Activated effector memory CD4-positive, alpha-beta T cell treated with anti-CD3 and anti-CD28 coated beads, Interleukin-2, amount 50 U/mL, for 16 hours (primary cell): ENCODE results near the gene CAMK1D.
"Not testable (repeated sequence)": the region's sequence is repeated elsewhere in the genome, so short reads cannot be mapped to it uniquely, and the experiment has no call there.

Source experiments
- DNase-seq: peaks from one replicate; pipeline ENCODE4 v3.0.0-alpha.2; 2020

Gene CAMK1D

GRCh38 chr10:12730809-12731519, 381.6 kb downstream of the CAMK1D start:
- no peak for DNase-seq

DNA sequence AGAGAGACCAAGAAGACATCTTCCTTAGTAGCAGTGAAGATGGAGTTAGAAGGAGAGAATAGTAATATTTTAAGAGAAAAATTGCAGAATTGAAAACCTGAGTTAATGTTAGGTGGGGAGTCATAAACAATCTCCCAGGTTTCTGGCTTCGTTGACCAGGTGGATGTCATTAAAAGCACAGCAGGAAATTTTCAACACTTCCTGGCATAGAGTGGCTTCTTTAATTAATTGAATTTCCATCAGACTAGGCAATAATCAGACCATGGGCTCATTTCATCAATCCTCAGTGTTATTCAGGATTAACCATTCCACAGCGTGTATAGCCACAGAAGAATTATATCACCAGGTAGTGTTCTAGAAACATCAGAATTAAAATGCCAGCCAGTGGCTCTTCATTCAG, 383.9 kb downstream of the CAMK1D start:
- DNase-seq: no peak

DNA sequence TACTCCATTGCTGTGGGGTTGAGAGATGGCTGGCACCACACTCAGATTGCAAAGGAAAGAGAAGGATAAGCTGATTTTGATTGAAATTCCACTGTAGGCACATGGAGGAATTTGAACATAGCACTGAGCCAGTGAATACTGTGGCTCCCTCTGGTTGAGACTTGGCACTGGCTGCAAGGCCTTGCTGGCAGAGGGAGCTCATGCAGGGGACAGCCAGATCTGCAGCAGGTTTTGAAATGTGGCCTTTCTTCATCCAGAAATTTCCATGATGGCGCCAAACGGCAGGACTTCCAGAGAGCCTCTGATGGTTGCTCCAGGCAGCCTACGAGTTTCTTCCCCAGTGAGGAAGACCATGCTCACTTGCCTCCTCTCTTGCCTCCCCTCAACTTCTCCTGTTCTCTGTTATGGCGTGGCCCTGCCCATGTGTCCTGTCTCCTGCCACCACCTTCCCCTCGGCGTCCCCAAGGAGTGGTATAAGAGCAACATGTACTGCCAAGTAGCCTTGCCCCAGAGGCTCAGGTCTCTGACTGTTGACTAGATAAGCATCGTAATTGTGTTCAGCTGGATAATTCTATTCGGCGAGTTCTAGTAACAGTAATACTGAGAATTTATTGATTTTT, 386.6 kb downstream of the CAMK1D start:
- no peak for DNase-seq

GRCh38 chr10:12740813-12741212, 391.5 kb downstream of the CAMK1D start:
- no peak for DNase-seq

DNA sequence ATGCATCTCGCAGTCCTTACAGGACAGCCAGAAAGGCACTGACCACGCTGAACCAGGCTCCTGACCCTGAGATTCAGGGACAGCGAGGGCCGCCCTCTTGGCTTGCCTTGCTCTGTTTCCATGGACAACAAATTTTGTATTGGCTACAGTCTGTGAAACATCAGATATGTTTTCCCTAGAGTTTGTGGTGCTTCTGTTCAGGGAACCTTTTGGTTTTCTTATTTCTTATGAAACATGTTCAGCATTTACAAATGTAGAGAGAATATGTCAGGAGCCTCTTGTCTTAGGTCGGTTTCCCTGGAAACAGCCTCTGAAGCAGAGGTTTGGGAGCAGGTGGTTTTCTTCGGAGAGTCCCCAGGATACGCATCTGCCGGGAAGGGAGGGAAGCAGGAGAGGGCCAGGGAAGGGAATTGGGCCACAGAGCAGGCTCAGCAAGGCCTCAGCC, 392.0 kb downstream of the CAMK1D start:
- no peak for DNase-seq

- DNase-seq: no peak
These were observed 393.4 kb downstream of the CAMK1D start for GRCh38 chr10:12742771-12743170.

DNA sequence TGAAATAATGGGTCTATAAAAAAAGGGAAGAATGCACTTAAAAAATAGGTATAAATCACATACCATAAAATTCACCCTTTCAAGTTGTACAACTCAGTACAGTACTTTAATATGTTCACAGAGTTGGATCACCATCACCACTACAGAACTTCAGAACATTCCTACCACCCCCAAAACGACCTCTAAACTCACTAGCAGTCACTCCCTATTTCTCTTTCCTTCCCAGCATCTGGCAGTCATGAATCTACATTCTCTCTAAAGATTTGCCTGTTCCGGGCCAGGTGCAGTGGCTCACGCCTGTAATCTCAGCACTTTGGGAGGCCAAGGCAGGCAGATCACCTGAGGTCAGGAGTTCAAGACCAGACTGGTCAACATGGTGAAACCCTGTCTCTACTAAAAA, 394.1 kb downstream of the CAMK1D start:
- DNase-seq: not testable (repeated sequence)

DNA sequence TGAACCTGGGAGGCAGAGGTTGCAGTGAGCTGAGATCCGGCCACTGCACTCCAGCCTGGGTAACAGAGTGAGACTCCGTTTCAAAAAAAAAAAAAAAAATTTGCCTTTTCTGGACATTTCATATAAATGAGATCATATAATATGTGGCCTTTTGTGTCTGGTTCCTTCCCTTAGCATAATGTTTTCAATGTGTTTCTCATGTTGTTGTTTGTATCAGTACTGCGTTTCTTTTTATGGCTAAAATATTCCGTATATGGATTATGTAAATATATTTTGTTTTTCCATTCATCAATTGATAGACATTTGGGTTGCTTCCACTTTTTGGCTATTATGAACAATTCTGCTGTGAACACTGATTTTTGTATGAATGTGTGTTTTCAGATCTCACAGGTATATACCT, 394.6 kb downstream of the CAMK1D start:
- DNase-seq: no peak

DNA sequence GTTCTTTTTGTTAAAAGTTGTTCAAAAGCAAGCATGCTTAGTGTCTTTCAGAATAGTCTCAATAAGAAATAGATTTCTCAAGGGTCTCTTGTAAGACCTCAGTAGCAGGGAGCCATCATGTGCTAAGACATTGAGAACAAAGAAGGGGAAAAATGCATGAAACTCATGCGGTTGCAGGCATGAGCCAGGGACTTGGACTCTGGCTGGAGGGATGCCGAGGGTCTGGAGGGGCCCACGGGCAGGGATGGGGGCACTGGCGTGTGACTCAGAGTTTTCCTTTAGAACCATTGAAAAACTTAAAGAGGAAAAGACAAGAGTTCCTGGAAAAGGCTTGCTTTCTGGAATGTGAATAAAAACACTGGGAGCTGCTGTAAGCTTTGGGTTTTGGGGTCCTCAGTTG, 398.8 kb downstream of the CAMK1D start:
- no peak for DNase-seq

DNA sequence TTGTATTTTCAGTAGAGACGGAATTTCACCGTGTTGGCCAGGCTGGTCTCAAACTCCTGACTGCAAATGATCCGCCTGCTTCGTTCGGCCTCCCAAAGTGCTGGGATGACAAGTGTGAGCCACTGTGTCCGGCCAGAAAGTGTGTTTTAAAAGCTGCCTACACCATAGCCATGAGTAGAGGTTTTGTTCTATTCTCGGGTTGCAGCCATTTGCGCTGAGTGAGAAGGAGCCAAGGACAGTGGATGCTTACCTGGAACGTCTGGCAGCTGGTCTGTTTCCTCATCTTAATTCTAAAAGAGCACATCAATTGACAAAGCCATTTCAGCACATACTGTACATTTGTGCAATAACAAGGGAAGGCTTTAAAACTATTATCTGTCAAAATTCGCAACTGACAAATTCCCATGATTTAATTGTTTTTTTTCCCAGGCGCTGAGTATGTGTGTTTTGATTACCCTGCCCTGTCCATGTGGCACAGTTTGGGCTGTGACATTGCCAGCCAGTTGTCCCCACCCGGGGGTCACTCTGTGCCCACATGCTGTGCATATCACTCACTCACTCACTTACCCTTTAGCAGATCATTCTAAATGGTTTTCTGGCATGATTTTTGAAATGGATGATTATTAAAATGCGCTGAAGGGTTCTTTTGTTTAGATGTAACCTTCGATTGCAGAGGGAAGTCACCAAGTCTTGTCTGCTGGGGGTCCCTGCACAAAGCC, 400.6 kb downstream of the CAMK1D start:
- DNase-seq: no peak

DNA sequence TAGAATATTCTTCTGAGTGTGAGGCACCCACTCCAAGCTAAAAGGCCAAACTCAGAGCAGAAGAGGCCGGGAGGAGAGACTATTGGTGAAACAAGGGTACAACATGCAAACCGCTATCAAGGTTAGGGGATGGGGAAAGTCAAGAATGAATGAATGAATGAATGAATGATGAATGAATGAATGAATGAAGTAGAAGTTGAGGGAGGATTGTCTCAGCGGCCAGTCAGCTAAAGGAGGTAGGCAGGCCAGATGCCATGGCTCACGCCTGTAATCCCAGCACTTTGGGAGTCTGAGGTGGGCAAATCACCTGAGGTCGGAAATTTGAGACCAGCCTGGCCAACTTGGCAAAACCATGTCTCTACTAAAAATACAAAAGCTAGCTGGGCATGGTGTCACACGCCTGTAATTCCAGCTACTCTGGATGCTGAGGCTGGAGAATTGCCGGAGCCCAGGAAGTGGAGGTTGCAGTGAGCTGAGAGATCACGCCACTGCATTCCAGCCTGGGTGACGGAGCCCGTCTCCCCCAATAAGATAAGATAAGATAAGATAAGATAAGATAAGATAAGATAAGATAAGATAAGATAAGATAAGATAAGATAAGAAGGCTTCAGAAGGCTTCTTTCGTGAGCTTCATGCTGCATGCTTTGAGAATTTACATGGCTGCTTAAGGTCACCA, 401.3 kb downstream of the CAMK1D start:
- no peak for DNase-seq

DNA sequence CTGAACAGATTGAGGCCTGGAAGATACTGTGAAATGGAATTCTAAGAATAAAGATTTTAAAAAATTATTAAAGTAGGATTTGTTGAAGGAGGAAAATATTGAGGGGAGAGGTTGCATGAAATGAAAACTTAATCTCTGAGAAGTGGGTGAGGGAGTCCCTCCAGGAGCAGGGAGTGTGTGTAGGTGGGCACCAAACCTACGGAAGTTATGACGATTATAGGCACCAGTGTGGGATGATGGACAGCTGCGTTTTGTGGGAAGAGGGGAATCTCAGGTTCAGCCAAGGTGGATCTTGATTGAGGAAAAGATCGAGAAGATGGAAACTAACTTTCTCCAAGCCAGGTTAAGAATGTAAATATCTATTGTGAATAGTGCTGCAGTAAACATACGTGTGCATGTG, 405.7 kb downstream of the CAMK1D start:
- no peak for DNase-seq

GRCh38 chr10:12757351-12757750, 408.0 kb downstream of the CAMK1D start:
- DNase-seq: no peak

- no peak for DNase-seq
These were observed 408.9 kb downstream of the CAMK1D start for GRCh38 chr10:12758271-12758670.

- no peak for DNase-seq
These were observed 416.9 kb downstream of the CAMK1D start for GRCh38 chr10:12766223-12766622.

DNA sequence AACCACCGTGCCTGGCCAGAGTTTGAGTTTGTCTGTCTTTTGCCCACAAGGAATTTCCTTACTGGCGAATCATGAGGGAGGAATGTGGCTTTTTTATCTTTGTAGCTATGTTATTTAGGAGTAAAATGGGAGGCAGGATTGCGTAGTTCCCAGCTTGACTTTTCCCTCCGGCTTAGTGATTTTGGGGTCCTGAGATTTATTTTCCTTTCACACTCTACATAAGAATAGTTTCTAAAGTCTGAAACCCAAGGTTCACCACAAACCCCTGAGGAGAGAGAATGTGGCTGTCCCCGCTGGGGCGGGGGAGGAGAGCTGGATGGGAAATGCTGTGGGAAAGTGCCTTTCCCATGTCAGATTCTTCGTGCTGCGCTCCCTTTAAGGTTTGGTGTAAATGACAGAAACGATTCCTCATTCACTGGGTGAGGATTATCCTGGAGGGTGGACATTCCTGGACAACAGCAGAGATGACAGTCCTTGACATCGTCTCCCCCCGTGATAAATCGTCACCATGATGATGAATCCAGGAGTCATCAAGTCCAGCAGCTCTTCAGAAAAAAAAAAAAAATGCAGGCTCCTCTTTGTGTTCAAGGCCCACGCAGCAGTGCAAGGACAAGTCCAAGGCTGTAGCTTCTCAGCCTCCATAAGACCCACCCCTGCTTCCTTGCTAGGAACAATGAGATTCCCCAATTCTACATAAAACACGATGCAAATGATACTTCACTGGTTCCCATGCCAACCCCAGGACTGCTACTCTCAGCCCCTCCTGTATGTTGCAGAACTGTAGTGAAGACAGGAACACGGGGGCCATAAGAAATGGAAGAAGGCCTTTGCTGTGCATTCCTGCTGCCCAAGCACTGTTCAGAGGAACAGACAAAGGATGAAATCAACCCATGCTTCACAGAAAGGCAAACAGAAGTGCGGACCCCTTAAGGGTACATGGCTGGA, 419.1 kb downstream of the CAMK1D start:
- no peak for DNase-seq

- no peak for DNase-seq
These were observed 420.1 kb downstream of the CAMK1D start for GRCh38 chr10:12769323-12770044.

- no peak for DNase-seq
These were observed 422.8 kb downstream of the CAMK1D start for GRCh38 chr10:12771981-12772760.

DNA sequence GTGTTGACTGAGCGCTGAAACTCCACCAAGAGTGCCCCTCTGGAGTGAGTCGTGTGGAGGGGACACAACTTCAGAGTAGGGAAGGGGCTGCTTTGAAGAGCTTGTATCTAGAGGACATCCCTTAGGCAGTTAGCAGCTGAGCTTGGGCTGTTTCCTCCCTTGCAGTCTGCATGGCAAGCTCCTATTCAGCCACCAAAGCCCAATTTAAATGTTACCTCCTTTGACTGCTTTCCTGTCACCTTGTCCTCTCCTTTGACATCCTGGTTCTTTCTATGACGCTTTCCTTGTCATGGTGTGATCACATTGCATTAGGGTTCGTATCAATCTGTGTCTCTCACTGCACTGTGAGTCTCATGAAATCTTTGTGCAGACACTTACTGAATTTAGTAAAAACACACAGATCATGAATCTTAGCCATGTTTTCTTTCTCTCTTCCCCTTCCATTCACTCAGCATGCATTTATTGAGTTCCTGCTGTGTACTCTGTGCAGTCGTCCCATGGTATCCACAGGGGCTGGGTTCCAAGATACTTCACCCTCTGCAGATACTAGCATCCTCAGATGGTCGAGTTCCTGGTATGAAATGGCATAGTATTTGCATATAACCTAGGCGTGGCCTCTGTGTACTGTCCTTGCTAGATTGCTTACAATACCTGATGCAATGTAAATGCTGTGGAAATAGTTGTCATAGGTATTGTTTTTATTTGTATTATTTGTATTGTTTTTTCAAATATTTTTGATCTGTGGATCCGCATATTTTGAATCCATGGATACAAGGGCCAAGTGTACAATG, 423.6 kb downstream of the CAMK1D start:
- DNase-seq: no peak
